Fibroblast of mammary gland (primary cell): Measurements from ENCODE around the gene VWA5B1.

ENCODE experiments used
- DNase-seq: peaks from one replicate; pipeline ENCODE4 v3.0.0-alpha.2; 2010; ENCODE audit warnings: low read depth
- H3K4me3 ChIP-seq: 2 replicates; pipeline ENCODE4 v1.5.1; 2011; ENCODE audit warnings: low read depth, mild to moderate bottlenecking, low read length, moderate library complexity; ENCODE audit not compliant: control insufficient read depth
- TF ChIP-seq, protein P1 (sequence below): conservative IDR thresholded peaks from 2 replicates; pipeline ENCODE4 v1.5.1; 2011; ENCODE audit warnings: low read depth, low read length, inconsistent platforms; ENCODE audit not compliant: control insufficient read depth, insufficient read depth

VWA5B1 gene

DNA sequence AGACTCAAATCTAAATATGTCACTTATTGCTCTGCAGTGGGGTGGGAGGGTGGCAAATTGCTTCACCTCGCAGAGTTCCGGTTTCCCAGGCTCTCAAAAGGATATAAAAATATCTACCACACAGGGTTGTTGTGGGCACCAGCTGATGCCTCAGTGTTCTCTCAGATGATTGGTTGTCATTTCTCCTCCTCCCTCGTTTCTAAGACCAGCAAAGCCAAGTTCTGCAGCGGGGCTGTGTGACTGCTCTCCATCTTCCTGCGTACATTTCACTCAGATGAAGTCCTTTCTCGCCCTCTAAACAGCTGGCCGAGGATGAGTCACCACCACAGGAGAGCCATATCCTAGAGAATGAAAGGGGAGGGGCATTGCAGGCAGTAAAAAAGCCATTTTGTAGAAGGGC lies 35.0 kb upstream of the VWA5B1 start:
- peak; percentile 87 for DNase-seq
- TF ChIP-seq, protein P1, sequence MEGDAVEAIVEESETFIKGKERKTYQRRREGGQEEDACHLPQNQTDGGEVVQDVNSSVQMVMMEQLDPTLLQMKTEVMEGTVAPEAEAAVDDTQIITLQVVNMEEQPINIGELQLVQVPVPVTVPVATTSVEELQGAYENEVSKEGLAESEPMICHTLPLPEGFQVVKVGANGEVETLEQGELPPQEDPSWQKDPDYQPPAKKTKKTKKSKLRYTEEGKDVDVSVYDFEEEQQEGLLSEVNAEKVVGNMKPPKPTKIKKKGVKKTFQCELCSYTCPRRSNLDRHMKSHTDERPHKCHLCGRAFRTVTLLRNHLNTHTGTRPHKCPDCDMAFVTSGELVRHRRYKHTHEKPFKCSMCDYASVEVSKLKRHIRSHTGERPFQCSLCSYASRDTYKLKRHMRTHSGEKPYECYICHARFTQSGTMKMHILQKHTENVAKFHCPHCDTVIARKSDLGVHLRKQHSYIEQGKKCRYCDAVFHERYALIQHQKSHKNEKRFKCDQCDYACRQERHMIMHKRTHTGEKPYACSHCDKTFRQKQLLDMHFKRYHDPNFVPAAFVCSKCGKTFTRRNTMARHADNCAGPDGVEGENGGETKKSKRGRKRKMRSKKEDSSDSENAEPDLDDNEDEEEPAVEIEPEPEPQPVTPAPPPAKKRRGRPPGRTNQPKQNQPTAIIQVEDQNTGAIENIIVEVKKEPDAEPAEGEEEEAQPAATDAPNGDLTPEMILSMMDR: no peak
- no peak overlapping the region for H3K4me3 ChIP-seq

DNA sequence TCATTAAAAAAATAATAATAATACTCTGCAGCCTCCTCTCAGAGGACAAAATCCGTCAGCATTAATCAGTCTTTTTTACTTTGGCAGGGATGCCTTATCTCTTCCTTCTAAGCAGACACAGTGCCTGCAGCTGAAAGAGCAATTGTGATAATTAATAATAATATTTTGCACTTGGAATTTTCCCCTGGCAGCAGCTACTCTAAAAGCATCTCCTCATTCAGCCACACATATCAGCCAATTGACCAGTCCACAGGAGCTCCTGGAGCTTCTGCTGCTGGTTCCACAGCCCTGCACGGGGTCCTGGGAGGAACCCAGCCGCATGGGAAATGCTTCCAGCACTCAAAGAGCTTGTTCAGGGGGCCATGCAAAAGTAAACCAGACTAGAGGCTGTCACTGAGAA lies 31.0 kb upstream of the VWA5B1 start:
- TF ChIP-seq, protein P1: no peak
- no peak overlapping the region for H3K4me3 ChIP-seq
- no peak for DNase-seq

DNA sequence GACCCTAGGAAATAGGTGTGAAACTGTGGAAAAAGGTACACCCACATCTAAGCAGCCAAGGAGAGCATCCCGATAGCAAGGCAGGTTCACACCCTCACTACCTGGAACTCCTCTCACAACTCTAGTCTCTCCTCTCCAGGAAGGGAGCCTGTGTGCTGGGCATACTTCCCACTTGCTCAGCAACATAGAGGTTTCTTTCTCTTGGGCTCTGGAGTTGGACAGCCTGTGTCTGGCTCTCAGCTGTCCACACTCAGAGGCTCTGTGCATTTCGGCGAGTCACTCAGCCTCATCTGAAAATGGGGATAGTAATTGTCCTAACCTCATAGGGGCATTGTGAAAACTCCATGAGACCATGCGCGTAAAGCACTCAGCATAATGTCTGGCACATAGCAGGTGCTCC lies 29.6 kb upstream of the VWA5B1 start:
- peak; percentile 25 for DNase-seq
- H3K4me3 ChIP-seq: no peak overlapping the region
- TF ChIP-seq, protein P1: no peak

DNA sequence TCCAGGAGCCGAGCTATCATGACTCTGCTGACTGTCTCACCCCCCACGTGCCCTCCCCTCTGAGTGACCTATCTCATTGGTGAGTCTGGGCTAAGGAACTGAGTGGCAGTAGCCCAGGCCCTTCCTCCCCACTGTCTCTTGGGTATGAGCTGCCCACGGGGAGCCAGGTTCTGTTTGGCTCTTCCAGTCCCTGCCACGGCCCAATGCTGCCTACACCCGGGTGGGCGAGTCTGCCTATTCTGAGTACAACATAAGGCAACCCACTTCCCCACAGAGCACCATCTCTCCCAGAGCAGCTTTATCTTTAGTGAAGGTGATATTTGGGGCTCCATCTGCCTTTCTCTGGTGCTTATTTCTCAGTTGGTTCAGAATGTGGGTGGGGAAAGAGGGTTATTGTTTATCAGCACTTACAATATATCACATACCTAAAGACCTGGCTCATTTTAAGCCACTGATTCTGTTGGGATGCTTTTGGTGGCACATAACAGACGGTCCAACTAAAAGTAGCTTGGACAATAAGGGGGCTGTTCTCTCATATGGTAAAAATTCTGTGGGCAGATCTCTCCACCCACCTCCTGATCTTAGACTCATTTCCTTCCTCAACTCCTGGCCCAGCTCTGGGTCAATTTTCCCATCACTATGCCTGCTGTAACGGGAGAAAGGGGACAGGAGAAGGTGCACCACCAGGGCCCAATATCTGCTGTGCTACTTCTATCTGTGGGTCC lies 27.7 kb upstream of the VWA5B1 start:
- TF ChIP-seq, protein P1: no peak
- no peak for DNase-seq
- H3K4me3 ChIP-seq: no peak overlapping the region

DNA sequence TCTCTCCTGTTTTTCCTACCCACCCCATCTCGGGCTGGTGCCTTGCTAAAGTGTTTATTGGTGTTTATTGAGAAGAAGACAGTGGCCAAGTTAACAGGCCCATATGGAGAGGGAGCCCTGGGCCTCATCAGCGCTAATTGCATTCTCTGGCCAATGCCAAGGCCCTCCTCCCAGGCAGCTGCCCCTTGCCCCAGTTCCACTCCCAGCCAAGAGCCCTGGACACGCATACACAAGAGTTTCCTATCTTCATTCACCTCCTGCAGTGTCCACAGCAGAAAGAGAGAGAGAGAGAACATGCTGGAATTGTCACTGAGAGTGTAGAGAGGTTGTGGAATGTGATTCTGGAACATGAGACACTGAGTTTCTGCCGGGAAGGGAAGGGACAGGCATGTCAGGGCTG lies 25.4 kb upstream of the VWA5B1 start:
- DNase-seq: peak; percentile 54
- TF ChIP-seq, protein P1: no peak
- no peak overlapping the region for H3K4me3 ChIP-seq

DNA sequence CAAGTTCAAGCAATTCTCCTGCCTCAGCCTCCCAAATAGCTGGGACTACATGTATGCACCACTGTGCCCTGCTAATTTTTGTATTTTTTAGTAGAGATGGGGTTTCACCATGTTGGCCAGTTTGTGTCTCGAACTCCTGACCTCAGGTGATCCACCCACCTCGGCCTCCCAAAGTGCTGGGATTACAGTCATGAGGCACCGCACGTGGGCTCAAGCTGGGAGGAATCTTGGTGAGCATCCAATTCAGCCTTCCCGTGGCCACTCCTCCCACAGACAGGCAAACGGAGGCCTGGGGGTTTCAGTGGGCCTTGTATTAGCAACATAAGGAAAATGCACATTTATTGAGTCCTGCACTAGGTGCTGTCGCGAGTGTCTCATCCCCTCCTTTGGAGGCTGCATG lies 24.5 kb upstream of the VWA5B1 start:
- H3K4me3 ChIP-seq: no peak overlapping the region
- DNase-seq: peak; percentile 75
- TF ChIP-seq, protein P1: no peak

DNA sequence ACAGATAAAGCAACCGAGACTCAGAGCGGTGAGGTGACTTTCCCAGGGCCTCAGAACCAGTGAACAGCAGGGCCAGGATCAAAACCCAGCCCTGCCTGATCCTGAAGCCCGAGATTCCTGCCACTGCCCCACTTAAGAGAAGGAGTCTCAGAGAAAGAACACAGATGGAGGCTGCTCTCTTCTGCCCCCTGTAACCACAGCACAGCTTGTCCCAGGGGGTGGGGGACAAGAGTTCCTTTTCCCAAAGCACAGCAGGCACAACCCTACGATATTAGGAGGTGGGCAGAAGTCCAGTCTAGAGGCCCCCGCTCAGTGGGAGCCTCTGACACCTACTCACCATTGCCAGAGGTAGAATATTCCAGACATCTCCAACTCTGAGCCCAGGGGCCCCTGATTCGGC lies 24.0 kb upstream of the VWA5B1 start:
- TF ChIP-seq, protein P1: no peak
- no peak for DNase-seq
- no peak overlapping the region for H3K4me3 ChIP-seq
